Measurements from ENCODE around the gene ZCCHC24.
A peak's percentile ranks its signal among the peaks of the same experiment; 100 is the strongest.

- TF ChIP-seq POLR2A (IDR thresholded peaks at IDR 0.05) = peak in 1 of 2 donors; percentile 78
- TF ChIP-seq, protein P1, sequence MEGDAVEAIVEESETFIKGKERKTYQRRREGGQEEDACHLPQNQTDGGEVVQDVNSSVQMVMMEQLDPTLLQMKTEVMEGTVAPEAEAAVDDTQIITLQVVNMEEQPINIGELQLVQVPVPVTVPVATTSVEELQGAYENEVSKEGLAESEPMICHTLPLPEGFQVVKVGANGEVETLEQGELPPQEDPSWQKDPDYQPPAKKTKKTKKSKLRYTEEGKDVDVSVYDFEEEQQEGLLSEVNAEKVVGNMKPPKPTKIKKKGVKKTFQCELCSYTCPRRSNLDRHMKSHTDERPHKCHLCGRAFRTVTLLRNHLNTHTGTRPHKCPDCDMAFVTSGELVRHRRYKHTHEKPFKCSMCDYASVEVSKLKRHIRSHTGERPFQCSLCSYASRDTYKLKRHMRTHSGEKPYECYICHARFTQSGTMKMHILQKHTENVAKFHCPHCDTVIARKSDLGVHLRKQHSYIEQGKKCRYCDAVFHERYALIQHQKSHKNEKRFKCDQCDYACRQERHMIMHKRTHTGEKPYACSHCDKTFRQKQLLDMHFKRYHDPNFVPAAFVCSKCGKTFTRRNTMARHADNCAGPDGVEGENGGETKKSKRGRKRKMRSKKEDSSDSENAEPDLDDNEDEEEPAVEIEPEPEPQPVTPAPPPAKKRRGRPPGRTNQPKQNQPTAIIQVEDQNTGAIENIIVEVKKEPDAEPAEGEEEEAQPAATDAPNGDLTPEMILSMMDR (IDR thresholded peaks at IDR 0.05) = peak; percentile 71 to 96 (median 81)
- TF ChIP-seq POLR2AphosphoS5 (IDR thresholded peaks at IDR 0.05; ENCODE audit: insufficient read depth in 1 of 2, low read depth in 1 of 2) = peak; percentile 42 to 53
Measured at GRCh38 chr10:79347226-79347893, 98.1 kb downstream of the ZCCHC24 start, which contains the start of gene PPIF.
